ENCODE measurements around the gene GTF2F2.

DNA sequence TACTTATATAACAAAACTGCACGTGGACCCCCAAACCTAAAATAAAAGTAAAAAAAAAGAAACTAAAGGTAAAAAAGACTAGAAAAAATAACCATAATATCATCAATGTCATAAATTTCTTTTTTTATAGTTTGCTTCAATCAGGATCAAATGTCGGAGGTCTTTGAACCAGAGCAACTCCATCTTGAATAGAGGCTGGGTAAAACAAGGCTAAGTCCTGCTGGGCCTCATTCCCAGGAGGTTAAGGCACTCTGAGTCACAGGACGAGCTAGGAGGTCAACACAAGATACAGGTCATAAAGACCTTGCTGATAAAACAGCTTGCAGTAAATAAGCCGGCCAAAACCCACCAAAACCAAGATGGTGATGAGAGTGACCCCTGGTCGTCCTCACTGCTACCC is 196.7 kb downstream of the GTF2F2 start:
- TF ChIP-seq CTCF (IDR thresholded peaks at IDR 0.05) (no peak), EZH2 (IDR thresholded peaks at IDR 0.05; ENCODE audit: borderline replicate concordance, insufficient read depth, low read depth, low read length, poor library complexity, severe bottlenecking) (no peak)
